ENCODE measurements around the gene GRAMD4. TPM values are rescaled to one million over a fixed set of nuclear protein-coding genes. Genes with fewer than 3 reads are reported as not detected.

Gene GRAMD4
- total and polyA plus RNA-seq, 4 experiments from 2014 or later: 0.73 to 19.6 (median 11.6) TPM

- Histone ChIP-seq H3K27ac (ENCODE audit: low read depth, low read length) (no peak overlapping the region), H3K36me3 (ENCODE audit: insufficient read depth, low read length) (no peaks in the 10 kb centered on the region), H3K9me3 (ENCODE audit: control insufficient read depth in 1 of 2, low read length in 2 of 2) (no peaks in the 10 kb centered on the region), H3K4me3 (ENCODE audit: low read length in 2 of 2) (no peak overlapping the region), H3K4me1 (ENCODE audit: insufficient read depth, low read length) (peaks cover 12% of the 10 kb centered on the region), H3K27me3 (ENCODE audit: insufficient read depth, low read length) (no peaks in the 10 kb centered on the region)
- peaks cover 9 to 19% (median 11%) of the 10 kb centered on the region in 4 donors for H3K4me1 Mint-ChIP-seq
- ChIA-PET POLR2A (ENCODE audit: partially characterized antibody) (no interaction called here), CTCF (ENCODE audit: partially characterized antibody) (no interaction called here)
- no peak for DNase-seq
- H3K27me3 Mint-ChIP-seq: no peaks in the 10 kb centered on the region
- H3K36me3 Mint-ChIP-seq: no peaks in the 10 kb centered on the region
- H3K9me3 Mint-ChIP-seq: peaks cover 0 to 2% (median 0%) of the 10 kb centered on the region in 8 donors
- no peak overlapping the region for H3K27ac Mint-ChIP-seq
- peak overlapping the region in 1 of 8 donors; percentile 41 for H3K4me3 Mint-ChIP-seq
- intact Hi-C loops (cut with micrococcal nuclease): no loop called here
Measured at GRCh38 chr22:46602025-46602424, 18.2 kb upstream of the GRAMD4 start.

- POLR2A ChIA-PET (ENCODE audit: partially characterized antibody): no interaction called here
- H3K9me3 ChIP-seq (ENCODE audit: control insufficient read depth in 1 of 2, low read length in 2 of 2): no peaks in the 10 kb centered on the region
- peak overlapping the region; percentile 26 to 34 for H3K4me3 ChIP-seq (ENCODE audit: low read length in 2 of 2)
- no peaks in the 10 kb centered on the region for H3K27me3 Mint-ChIP-seq
- H3K4me1 ChIP-seq (ENCODE audit: insufficient read depth, low read length): peaks cover 12% of the 10 kb centered on the region
- no peaks in the 10 kb centered on the region for H3K27me3 ChIP-seq (ENCODE audit: insufficient read depth, low read length)
- peak; percentile 15 to 52 (median 28) for DNase-seq
- no peaks in the 10 kb centered on the region for H3K36me3 Mint-ChIP-seq
- peak overlapping the region in 6 of 7 donors; percentile 20 to 76 (median 40) for H3K27ac Mint-ChIP-seq
- H3K4me1 Mint-ChIP-seq: peaks cover 9 to 19% (median 11%) of the 10 kb centered on the region in 4 donors
- peaks cover 0 to 2% (median 0%) of the 10 kb centered on the region in 8 donors for H3K9me3 Mint-ChIP-seq
- H3K27ac ChIP-seq (ENCODE audit: low read depth, low read length): no peak overlapping the region
- CTCF ChIA-PET (ENCODE audit: partially characterized antibody): no interaction called here
- intact Hi-C loops (cut with micrococcal nuclease): loop anchor here (1.0 kb wide), 1 partner anchor 10 kb away; no protein-coding TSS in a partner anchor
- no peaks in the 10 kb centered on the region for H3K36me3 ChIP-seq (ENCODE audit: insufficient read depth, low read length)
- peak overlapping the region; percentile 73 to 85 (median 76) for H3K4me3 Mint-ChIP-seq
Measured at GRCh38 chr22:46604306-46604690, 15.9 kb upstream of the GRAMD4 start.

- H3K4me3 ChIP-seq (ENCODE audit: low read length in 2 of 2): no peak overlapping the region
- ChIA-PET POLR2A (ENCODE audit: partially characterized antibody) (no interaction called here), CTCF (ENCODE audit: partially characterized antibody) (no interaction called here)
- H3K27me3 Mint-ChIP-seq: no peaks in the 10 kb centered on the region
- no peak overlapping the region for H3K27ac ChIP-seq (ENCODE audit: low read depth, low read length)
- no peak for DNase-seq
- H3K27me3 ChIP-seq (ENCODE audit: insufficient read depth, low read length): no peaks in the 10 kb centered on the region
- H3K4me3 Mint-ChIP-seq: peak overlapping the region in 4 of 8 donors; percentile 16 to 48 (median 40)
- H3K27ac Mint-ChIP-seq: no peak overlapping the region
- H3K4me1 ChIP-seq (ENCODE audit: insufficient read depth, low read length): peaks cover 12% of the 10 kb centered on the region
- H3K9me3 Mint-ChIP-seq: peaks cover 0 to 2% (median 0%) of the 10 kb centered on the region in 8 donors
- H3K4me1 Mint-ChIP-seq: peaks cover 9 to 19% (median 11%) of the 10 kb centered on the region in 4 donors
- intact Hi-C loops (cut with micrococcal nuclease): no loop called here
- H3K36me3 ChIP-seq (ENCODE audit: insufficient read depth, low read length): no peaks in the 10 kb centered on the region
- no peaks in the 10 kb centered on the region for H3K36me3 Mint-ChIP-seq
- no peaks in the 10 kb centered on the region for H3K9me3 ChIP-seq (ENCODE audit: control insufficient read depth in 1 of 2, low read length in 2 of 2)
Measured at GRCh38 chr22:46605117-46605516, 15.1 kb upstream of the GRAMD4 start.

GRCh38 chr22:46606886-46607285, 13.3 kb upstream of the GRAMD4 start:
- Mint-ChIP-seq H3K9me3 (peaks cover 0 to 2% (median 0%) of the 10 kb centered on the region in 8 donors), H3K27ac (no peak overlapping the region), H3K4me1 (peaks cover 9 to 19% (median 11%) of the 10 kb centered on the region in 4 donors), H3K36me3 (no peaks in the 10 kb centered on the region), H3K27me3 (no peaks in the 10 kb centered on the region), H3K4me3 (no peak overlapping the region)
- Histone ChIP-seq H3K4me3 (ENCODE audit: low read length in 2 of 2) (no peak overlapping the region), H3K9me3 (ENCODE audit: control insufficient read depth in 1 of 2, low read length in 2 of 2) (no peaks in the 10 kb centered on the region), H3K27me3 (ENCODE audit: insufficient read depth, low read length) (no peaks in the 10 kb centered on the region), H3K27ac (ENCODE audit: low read depth, low read length) (no peak overlapping the region), H3K36me3 (ENCODE audit: insufficient read depth, low read length) (no peaks in the 10 kb centered on the region), H3K4me1 (ENCODE audit: insufficient read depth, low read length) (peaks cover 12% of the 10 kb centered on the region)
- ChIA-PET POLR2A (ENCODE audit: partially characterized antibody) (no interaction called here), CTCF (ENCODE audit: partially characterized antibody) (no interaction called here)
- DNase-seq: no peak
- intact Hi-C loops (cut with micrococcal nuclease): no loop called here

- Histone ChIP-seq H3K4me3 (ENCODE audit: low read length in 2 of 2) (no peak overlapping the region), H3K36me3 (ENCODE audit: insufficient read depth, low read length) (no peaks in the 10 kb centered on the region), H3K27me3 (ENCODE audit: insufficient read depth, low read length) (no peaks in the 10 kb centered on the region), H3K4me1 (ENCODE audit: insufficient read depth, low read length) (peaks cover 20% of the 10 kb centered on the region), H3K27ac (ENCODE audit: low read depth, low read length) (no peak overlapping the region), H3K9me3 (ENCODE audit: control insufficient read depth in 1 of 2, low read length in 2 of 2) (no peaks in the 10 kb centered on the region)
- H3K27me3 Mint-ChIP-seq: no peaks in the 10 kb centered on the region
- no peak for DNase-seq
- POLR2A ChIA-PET (ENCODE audit: partially characterized antibody): interaction anchor here (0.8 kb wide), 1 partner anchor 9 kb away, joined by 3 read pairs; no protein-coding TSS in a partner anchor
- no peak overlapping the region for H3K27ac Mint-ChIP-seq
- peak overlapping the region in 1 of 8 donors; percentile 31 for H3K4me3 Mint-ChIP-seq
- no peaks in the 10 kb centered on the region for H3K36me3 Mint-ChIP-seq
- H3K4me1 Mint-ChIP-seq: peaks cover 13 to 25% (median 16%) of the 10 kb centered on the region in 4 donors
- peaks cover 0 to 2% (median 0%) of the 10 kb centered on the region in 8 donors for H3K9me3 Mint-ChIP-seq
- CTCF ChIA-PET (ENCODE audit: partially characterized antibody): interaction anchor here (1.9 kb wide), 1 partner anchor 44 kb away, joined by 5 read pairs; no protein-coding TSS in a partner anchor
- intact Hi-C loops (cut with micrococcal nuclease): no loop called here
Measured at GRCh38 chr22:46607483-46608114, 12.6 kb upstream of the GRAMD4 start.

GRCh38 chr22:46609175-46609690, 11.0 kb upstream of the GRAMD4 start:
- Histone ChIP-seq H3K4me3 (ENCODE audit: low read length in 2 of 2) (no peak overlapping the region), H3K27ac (ENCODE audit: low read depth, low read length) (no peak overlapping the region), H3K36me3 (ENCODE audit: insufficient read depth, low read length) (no peaks in the 10 kb centered on the region), H3K4me1 (ENCODE audit: insufficient read depth, low read length) (peaks cover 27% of the 10 kb centered on the region), H3K9me3 (ENCODE audit: control insufficient read depth in 1 of 2, low read length in 2 of 2) (no peaks in the 10 kb centered on the region), H3K27me3 (ENCODE audit: insufficient read depth, low read length) (no peaks in the 10 kb centered on the region)
- H3K4me1 Mint-ChIP-seq: peaks cover 21 to 35% (median 25%) of the 10 kb centered on the region in 4 donors
- intact Hi-C loops (cut with micrococcal nuclease): no loop called here
- no peak for DNase-seq
- POLR2A ChIA-PET (ENCODE audit: partially characterized antibody): no interaction called here
- H3K4me3 Mint-ChIP-seq: no peak overlapping the region
- H3K27me3 Mint-ChIP-seq: no peaks in the 10 kb centered on the region
- CTCF ChIA-PET (ENCODE audit: partially characterized antibody): interaction anchor here (1.9 kb wide), 1 partner anchor 46 kb away, joined by 5 read pairs; no protein-coding TSS in a partner anchor
- peaks cover 0 to 2% (median 0%) of the 10 kb centered on the region in 8 donors for H3K9me3 Mint-ChIP-seq
- peak overlapping the region in 1 of 7 donors; percentile 32 for H3K27ac Mint-ChIP-seq
- peaks cover 0 to 4% of the 10 kb centered on the region in 2 donors for H3K36me3 Mint-ChIP-seq

GRCh38 chr22:46609724-46610201, 10.4 kb upstream of the GRAMD4 start:
- Mint-ChIP-seq H3K4me3 (no peak overlapping the region), H3K9me3 (peaks cover 0 to 2% (median 0%) of the 10 kb centered on the region in 8 donors), H3K27ac (no peak overlapping the region), H3K4me1 (peaks cover 18 to 35% (median 25%) of the 10 kb centered on the region in 4 donors), H3K36me3 (peaks cover 0 to 5% of the 10 kb centered on the region in 2 donors), H3K27me3 (no peaks in the 10 kb centered on the region)
- Histone ChIP-seq H3K27ac (ENCODE audit: low read depth, low read length) (no peak overlapping the region), H3K4me1 (ENCODE audit: insufficient read depth, low read length) (peaks cover 26% of the 10 kb centered on the region), H3K4me3 (ENCODE audit: low read length in 2 of 2) (no peak overlapping the region), H3K27me3 (ENCODE audit: insufficient read depth, low read length) (no peaks in the 10 kb centered on the region), H3K36me3 (ENCODE audit: insufficient read depth, low read length) (no peaks in the 10 kb centered on the region), H3K9me3 (ENCODE audit: control insufficient read depth in 1 of 2, low read length in 2 of 2) (no peaks in the 10 kb centered on the region)
- CTCF ChIA-PET (ENCODE audit: partially characterized antibody): no interaction called here
- intact Hi-C loops (cut with micrococcal nuclease): no loop called here
- POLR2A ChIA-PET (ENCODE audit: partially characterized antibody): no interaction called here
- DNase-seq: no peak

Measured in CD4-positive, alpha-beta memory T cell (primary cell).